VCaP (cell line): ENCODE data around the gene CREB3L2.

Experiments
- H3K27ac ChIP-seq: fragments of 450-650 bp; 2 replicates; pipeline ENCODE4 v1.5.1; 2017
- CTCF ChIP-seq: fragments of 450-650 bp; conservative IDR thresholded peaks from 2 replicates; pipeline ENCODE4 v1.5.1; 2017; ENCODE audit warnings: mild to moderate bottlenecking, moderate library complexity

Gene CREB3L2

GRCh38 chr7:137871170-137871915, 130.5 kb downstream of the CREB3L2 start:
- H3K27ac ChIP-seq: no peak overlapping the region
- TF ChIP-seq CTCF: no peak

- TF ChIP-seq CTCF: no peak
- no peak overlapping the region for H3K27ac ChIP-seq
These were observed 131.2 kb downstream of the CREB3L2 start for GRCh38 chr7:137870684-137871083.

GRCh38 chr7:137870078-137870477, 131.8 kb downstream of the CREB3L2 start:
- no peak for TF ChIP-seq CTCF
- no peak overlapping the region for H3K27ac ChIP-seq

GRCh38 chr7:137869260-137869659, 132.6 kb downstream of the CREB3L2 start:
- H3K27ac ChIP-seq: no peak overlapping the region
- TF ChIP-seq CTCF: no peak

GRCh38 chr7:137867289-137867688, 134.6 kb downstream of the CREB3L2 start:
- H3K27ac ChIP-seq: no peak overlapping the region
- no peak for TF ChIP-seq CTCF

GRCh38 chr7:137865764-137866163, 136.1 kb downstream of the CREB3L2 start:
- no peak for TF ChIP-seq CTCF
- H3K27ac ChIP-seq: no peak overlapping the region

GRCh38 chr7:137862964-137863363, 138.9 kb downstream of the CREB3L2 start:
- no peak overlapping the region for H3K27ac ChIP-seq
- TF ChIP-seq CTCF: no peak
